HG03575 (cell line): Measurements from ENCODE around the gene MSX1.

ENCODE experiments used
- ATAC-seq: cut with Tn5 transposase; IDR thresholded peaks from one replicate; pipeline ENCODE4 v1.9.1; 2021; ENCODE audit not compliant: unreplicated experiment, insufficient number of reproducible peaks, low FRiP score; ENCODE audit errors: extremely low read depth

MSX1 gene

DNA sequence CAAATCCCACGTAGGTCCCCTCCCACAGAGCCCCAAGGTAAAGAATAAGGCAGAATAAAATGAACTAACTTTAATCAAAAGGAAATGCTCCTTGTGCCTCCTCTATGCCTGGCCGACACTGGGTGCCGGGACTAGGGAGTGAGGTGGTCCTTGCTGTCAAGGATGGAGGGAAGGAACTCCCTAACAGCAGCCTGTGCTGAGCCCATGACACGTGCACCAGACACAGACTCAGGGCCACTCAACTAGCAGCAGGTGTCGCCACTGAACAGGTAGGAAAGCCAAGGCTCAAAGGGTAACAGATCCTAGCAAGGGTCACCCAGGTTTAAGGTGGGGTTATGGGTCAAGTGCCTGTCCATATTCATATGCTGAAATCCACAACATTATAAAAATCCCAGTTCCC lies 29.2 kb downstream of the MSX1 start:
- ATAC-seq, result no peak

DNA sequence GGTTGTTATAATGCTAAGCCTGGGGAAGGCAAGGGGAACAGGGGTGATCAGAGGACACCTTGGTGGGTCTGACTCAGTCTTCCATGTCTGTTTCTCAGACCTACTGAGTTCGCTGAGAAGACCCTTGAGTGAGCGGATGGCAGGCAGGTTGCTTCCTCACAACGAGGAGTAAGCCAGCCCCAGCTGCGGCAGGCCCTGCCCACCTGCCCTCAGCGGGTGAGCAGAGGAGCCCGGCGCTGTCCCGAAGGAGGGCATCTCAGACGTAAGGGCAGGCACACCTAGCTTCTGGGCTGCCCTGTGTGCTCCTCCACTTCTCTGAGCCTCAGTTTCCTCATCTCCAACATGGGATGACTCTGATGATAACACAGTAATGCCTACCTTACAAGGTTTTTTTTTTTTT lies 30.3 kb downstream of the MSX1 start:
- ATAC-seq, result no peak

DNA sequence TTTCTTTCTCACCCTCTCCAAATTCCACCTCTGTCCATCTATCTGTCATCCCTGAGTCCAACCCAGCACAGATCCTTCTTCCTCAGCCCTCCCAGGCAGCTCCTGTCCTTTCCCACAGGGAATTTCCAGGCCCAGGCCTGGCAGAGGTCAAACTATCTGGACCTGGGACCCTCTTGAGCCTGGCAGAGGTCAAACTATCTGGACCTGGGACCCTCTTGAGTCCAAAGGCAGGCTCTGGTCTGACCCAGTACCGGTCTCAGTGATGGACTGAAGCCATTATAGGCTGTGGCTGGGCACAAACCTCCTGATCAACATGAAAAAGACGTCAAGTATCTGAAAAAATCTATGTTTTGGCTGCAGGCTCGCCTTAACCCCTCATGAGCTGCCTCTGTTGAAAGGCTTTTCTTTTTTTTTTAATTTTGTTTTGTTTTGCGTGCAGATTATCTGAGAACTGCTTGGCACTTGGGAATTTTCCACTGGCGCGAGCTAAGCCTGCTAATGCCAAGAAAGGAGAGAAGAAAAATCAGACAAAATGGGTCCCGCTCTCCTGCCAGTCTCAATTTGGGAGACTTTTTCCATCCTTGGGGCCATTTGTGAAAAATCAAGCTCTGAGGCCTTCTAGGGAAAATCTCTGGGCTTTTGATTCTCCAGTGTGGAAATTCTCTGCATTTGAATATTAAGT lies 31.2 kb downstream of the MSX1 start:
- ATAC-seq, result no peak

DNA sequence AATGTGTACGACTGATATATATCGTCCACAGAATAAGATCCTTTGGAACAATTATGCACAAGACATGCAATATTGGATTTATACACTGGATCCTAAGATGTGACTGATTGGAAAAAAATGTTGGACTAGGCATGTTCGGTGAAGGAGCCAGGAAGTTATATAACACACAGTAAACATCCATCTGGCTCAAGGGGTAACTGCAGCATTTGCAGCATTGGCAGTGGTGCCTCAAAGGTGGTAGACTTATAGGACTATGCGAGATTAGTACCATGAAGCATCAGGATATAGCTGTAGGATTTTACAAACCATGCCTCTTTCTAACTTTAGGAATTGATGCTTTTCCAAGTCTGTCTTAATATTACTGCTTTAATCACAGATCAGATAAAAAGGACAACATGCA lies 34.3 kb downstream of the MSX1 start:
- ATAC-seq, result no peak

DNA sequence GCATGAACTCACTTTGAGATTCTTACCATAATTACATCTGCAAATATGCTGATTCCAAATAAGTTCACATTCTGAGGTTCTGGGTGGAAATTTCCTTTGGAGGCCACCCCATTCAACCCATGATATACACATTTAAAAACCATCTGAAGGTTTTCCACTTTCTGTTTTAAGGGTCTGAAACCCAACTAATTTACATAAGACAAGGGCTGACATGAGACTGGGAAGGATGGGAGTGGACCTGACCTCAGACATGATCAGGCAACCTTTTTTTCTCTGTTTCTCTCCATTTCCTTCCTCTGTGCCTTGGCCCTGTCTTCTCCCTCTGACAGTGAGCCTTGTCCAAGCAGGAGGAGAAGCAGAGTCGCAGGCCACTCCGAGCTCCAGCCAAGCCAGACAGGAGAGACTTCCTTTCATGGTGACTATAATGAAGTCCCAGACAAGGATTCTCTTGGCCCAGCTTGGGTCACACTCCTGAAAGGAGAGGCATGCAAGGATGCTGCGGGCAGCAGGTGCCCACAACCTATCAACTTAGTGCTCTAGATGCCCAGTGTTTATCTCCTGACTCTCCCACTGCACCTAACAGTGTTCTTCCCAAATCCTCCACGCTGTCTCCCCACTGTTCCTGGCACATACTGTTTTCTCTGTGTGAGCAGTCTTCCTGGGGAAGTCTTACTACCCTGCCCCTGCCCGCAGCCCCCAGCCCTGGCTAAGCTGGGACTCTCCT lies 39.9 kb downstream of the MSX1 start:
- no peak for ATAC-seq

DNA sequence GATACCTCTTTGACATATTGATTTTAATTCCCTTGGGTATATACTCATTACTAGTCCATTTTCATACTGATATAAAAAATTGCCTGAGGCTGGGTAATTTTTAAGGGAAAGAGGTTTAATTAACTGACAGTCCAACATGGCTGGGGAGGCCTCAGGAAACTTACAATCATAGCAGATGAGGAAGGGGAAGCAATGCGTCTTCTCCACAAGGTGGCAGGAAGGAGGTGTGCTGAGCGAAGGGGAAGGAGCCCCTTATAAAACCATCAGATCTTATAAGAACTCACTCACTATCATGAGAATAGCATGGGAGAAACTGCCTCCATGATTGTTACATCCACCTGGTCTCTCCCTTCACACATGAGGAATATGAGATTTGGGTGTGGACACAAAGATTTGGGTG lies 42.4 kb downstream of the MSX1 start:
- ATAC-seq, result no peak

DNA sequence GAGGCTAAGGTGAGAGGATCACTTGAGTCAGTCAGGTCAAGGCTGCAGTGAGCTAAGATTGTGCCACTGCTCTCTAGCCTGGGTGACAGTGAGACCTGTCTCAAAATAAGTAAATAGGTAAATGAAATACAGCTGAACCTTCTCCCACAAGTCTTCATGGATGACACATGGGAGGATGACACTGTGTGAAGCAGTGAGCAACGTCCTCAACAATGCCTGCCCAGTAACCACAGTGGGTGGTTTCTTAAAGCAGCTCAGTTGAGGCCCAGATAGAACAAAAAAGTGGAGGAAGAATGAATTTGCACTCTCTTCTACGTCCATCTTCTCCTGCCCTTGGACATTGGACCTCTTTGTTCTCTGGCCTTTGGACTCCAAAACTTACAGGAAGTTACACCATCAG lies 52.7 kb downstream of the MSX1 start:
- ATAC-seq, result no peak

DNA sequence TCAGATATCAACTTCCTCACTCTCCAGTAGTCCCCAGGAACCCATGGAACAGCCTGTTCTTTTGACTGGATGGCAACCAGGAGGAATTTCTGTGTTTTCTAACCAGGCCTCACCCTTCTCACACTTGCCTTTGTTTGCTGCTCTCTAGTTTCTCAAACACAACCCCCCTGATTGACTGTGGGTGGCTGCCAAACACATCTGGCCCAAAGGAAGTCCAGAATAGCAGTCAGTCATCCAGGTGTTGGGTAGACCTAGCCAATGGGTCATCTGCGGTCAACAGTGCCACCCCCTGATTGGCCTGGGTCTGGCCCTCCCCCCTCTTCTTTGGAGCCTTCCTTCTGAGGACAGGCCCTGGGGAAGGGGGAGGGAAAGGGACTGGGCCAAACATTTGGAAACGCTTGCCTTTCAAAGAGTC lies 53.7 kb downstream of the MSX1 start:
- no peak for ATAC-seq
